HepG2 (cell line): Measurements from ENCODE around the gene CST3. TPM values are rescaled to one million over a fixed set of nuclear protein-coding genes. Genes with fewer than 3 reads are reported as not detected.

Experiments
- ATAC-seq: fragments of 200-7000 bp; cut with Tn5 transposase; 3 replicates; pipeline ENCODE4 v1.9.1; 2020; ENCODE audit warnings: mild to moderate bottlenecking, moderate library complexity
- BruUV-seq: library from RNA; stranded (reverse); fragments of 400-500 nt; replicated peaks from 2 replicates; lab custom pipeline; 2021; lab: Mats Ljungman, UMichigan
- CTCF ChIA-PET: fragments of 300-600 bp; formaldehyde crosslinking; extraction: SDS; loops from one replicate; lab custom pipeline; 2021; ENCODE audit warnings: low total read pairs, inconsistent platforms, low intra/inter-chr PET ratio; lab: Yijun Ruan, JAX
- POLR2A ChIA-PET: fragments of 350-600 bp; sonication (Branson Sonifier 250); formaldehyde crosslinking; loops from one replicate; lab custom pipeline; 2020; ENCODE audit warnings: antibody characterized with exemption, inconsistent platforms; lab: Yijun Ruan, JAX
- DNase-seq: peaks from one replicate; pipeline ENCODE4 v3.0.0-alpha.2; 2015; ENCODE audit warnings: low spot score
- FAIRE-seq: peaks from 3 replicates; lab custom pipeline; 2011; peaks lifted over from hg19 to GRCh38; lab: Jason Lieb, UNC
- H2AFZ ChIP-seq: one replicate; pipeline ENCODE4 v1.6.1; 2011; ENCODE audit warnings: low read length, inconsistent platforms
- H3K27ac ChIP-seq: fragments of 300-600 bp; 3 replicates; pipeline ENCODE4 v1.8.0; 2011; ENCODE audit warnings: mixed run types, mild to moderate bottlenecking, mixed read lengths, low read length, inconsistent platforms; ENCODE audit not compliant: insufficient read depth; ENCODE audit errors: extremely low read length
- H3K27me3 ChIP-seq, 2 experiments: fragments of 200-600 bp in 1 of 2; 2 replicates in 1 of 2; 3 replicates in 1 of 2; pipeline versions ENCODE4 v1.6.0 to v1.8.0; 2011; ENCODE audit warnings: low read length in 2 of 2, mild to moderate bottlenecking in 2 of 2, moderate library complexity in 2 of 2, inconsistent platforms in 1 of 2; ENCODE audit not compliant: insufficient read depth in 2 of 2, control insufficient read depth in 1 of 2
- H3K36me3 ChIP-seq, 2 experiments: fragments of 200-600 bp in 1 of 2; replicated peaks in 1 of 2; 2 replicates in 1 of 2; 3 replicates in 1 of 2; pipeline versions ENCODE4 v1.5.1 to v1.8.0; 2011; ENCODE audit warnings: low read length in 2 of 2, inconsistent platforms in 1 of 2; ENCODE audit not compliant: insufficient read depth in 2 of 2, control insufficient read depth in 1 of 2
- H3K4me1 ChIP-seq: 2 replicates; pipeline ENCODE4 v1.5.1; 2012; ENCODE audit warnings: low read length, inconsistent platforms; ENCODE audit not compliant: insufficient read depth
- H3K4me2 ChIP-seq: 2 replicates; pipeline ENCODE4 v1.6.0; 2011; ENCODE audit warnings: low read depth, low read length, inconsistent platforms
- H3K4me3 ChIP-seq, 3 experiments: fragments of 200-600 bp in 1 of 3; sonication (generic), shearing (Covaris generic) in 1 of 3; replicated peaks in 1 of 3; 2 replicates each; pipeline ENCODE4 v1.5.1; 2011 to 2016; ENCODE audit warnings: low read length in 3 of 3, inconsistent platforms in 2 of 3, low read depth in 2 of 3, mild to moderate bottlenecking in 2 of 3, control low read depth in 1 of 3, mixed read lengths in 1 of 3; ENCODE audit not compliant: insufficient read depth in 1 of 3
- H3K79me2 ChIP-seq: one replicate; pipeline ENCODE4 v1.6.1; 2011; ENCODE audit warnings: low read length, inconsistent platforms; ENCODE audit not compliant: insufficient read depth
- H3K9ac ChIP-seq: 2 replicates; pipeline ENCODE4 v1.6.0; 2011; ENCODE audit warnings: mild to moderate bottlenecking, low read depth, low read length, inconsistent platforms; ENCODE audit not compliant: insufficient read depth
- H3K9me3 ChIP-seq: 2 replicates; pipeline ENCODE4 v1.5.1; 2012; ENCODE audit warnings: mild to moderate bottlenecking, low read length
- H4K20me1 ChIP-seq: 2 replicates; pipeline ENCODE4 v1.6.0; 2011; ENCODE audit warnings: inconsistent platforms, mild to moderate bottlenecking, low read length, moderate library complexity; ENCODE audit not compliant: insufficient read depth
- EP300 ChIP-seq, 3 experiments: sonication (generic) in 1 of 3; formaldehyde crosslinking in 1 of 3; IDR thresholded peaks; 2 replicates each; pipeline versions ENCODE4 v1.5.1 to v1.6.1; 2011 to 2020; ENCODE audit warnings: low read depth in 2 of 3, low read length in 2 of 3, borderline replicate concordance in 1 of 3, improper control_type of control experiment in 1 of 3, mild to moderate bottlenecking in 1 of 3, missing genetic modification reagents in 1 of 3, moderate library complexity in 1 of 3
- RORA ChIP-seq: sonication (generic); formaldehyde crosslinking; IDR thresholded peaks from 2 replicates; pipeline ENCODE4 v1.5.0; 2020; ENCODE audit warnings: mild to moderate bottlenecking, missing genetic modification reagents, moderate library complexity
- ZBTB3 ChIP-seq: sonication (generic); formaldehyde crosslinking; IDR thresholded peaks from 2 replicates; pipeline ENCODE4 v1.4.0; 2020; ENCODE audit warnings: low read depth, mild to moderate bottlenecking, moderate library complexity, missing genetic modification reagents, borderline replicate concordance
- ZNF234 ChIP-seq: sonication (generic); formaldehyde crosslinking; conservative IDR thresholded peaks from 2 replicates; pipeline ENCODE4 v1.5.1; 2020; ENCODE audit warnings: mild to moderate bottlenecking, missing genetic modification reagents
- in situ Hi-C: cut with HindIII; loops from 2 replicates; pipeline ENCODE4 v1.10.0; 2017; ENCODE audit warnings: low pct_unique_long_range_greater_than_20kb; ENCODE audit not compliant: extremely low pct_ligation_motif_present
- intact Hi-C: fragments of 100-400 bp; cut with micrococcal nuclease; formaldehyde crosslinking; loops from one replicate; pipeline ENCODE4 v1.10.0; 2022; ENCODE audit not compliant: unreplicated experiment
- polyA plus RNA-seq, 8 experiments: library from polyadenylated mRNA; depleted of rRNA in 3 of 8; stranded (reverse) in 7 of 8; unstranded in 1 of 8; fragments of >200 nt; fragmentation: Illumina TruSeq in 4 of 8; extraction: Trizol in 4 of 8; gene quantifications; 2 replicates each; pipeline versions ENCODE4 v1.2.1 to v1.2.3, GENCODE V29; 2011 to 2016; ENCODE audit warnings: low read depth in 4 of 8, missing spikeins in 1 of 8, mixed read lengths in 1 of 8; ENCODE audit not compliant: insufficient read depth in 1 of 8
- total RNA-seq, 5 experiments: library from RNA; depleted of rRNA; stranded (reverse); fragments of >200 nt; fragmentation: Illumina TruSeq; extraction: Trizol; gene quantifications; 2 replicates each; pipeline ENCODE4 v1.2.3, GENCODE V29; 2016; ENCODE audit warnings: low read depth in 1 of 5
- TF ChIP-seq, protein P1 (sequence below), 2 experiments: fragments of 450-650 bp in 1 of 2; sonication (generic) in 1 of 2; formaldehyde crosslinking in 1 of 2; IDR thresholded peaks; 2 replicates each; pipeline versions ENCODE4 v1.6.1 to v1.8.0; 2016 to 2022; ENCODE audit warnings: antibody characterized with exemption in 1 of 2, mild to moderate bottlenecking in 1 of 2, missing genetic modification reagents in 1 of 2

CST3 gene
- total and polyA plus RNA-seq, 2 of the 13 experiments (the other 11 are each of a cell fraction or from before 2014, with no cell fraction given), result 690 to 1,005 TPM

DNA sequence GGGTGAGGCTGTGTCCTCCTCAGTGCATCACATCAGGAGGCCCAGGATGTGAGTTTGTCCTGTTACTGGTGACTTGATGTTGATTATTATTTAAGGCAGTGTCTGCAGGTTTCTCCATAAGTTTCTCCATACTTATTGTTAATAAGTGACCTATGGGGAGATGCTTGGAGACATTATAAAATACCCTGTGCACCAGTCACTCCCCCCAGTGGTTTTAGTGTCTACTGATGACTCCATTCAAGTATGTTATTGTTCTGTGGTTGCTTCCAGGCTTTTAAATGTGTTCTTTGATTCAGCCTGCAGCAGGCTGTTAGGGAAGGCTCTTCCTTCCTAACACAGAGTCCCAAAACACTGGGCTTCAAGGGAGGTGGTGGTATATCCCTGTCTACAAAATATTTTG is 14.6 kb upstream of the CST3 start:
- Histone ChIP-seq H3K27me3 (no peaks in the 10 kb centered on the region), H4K20me1 (no peaks in the 10 kb centered on the region), H3K4me3 (no peak overlapping the region), H3K79me2 (no peaks in the 10 kb centered on the region), H3K4me1 (peaks cover 72% of the 10 kb centered on the region), H3K4me2 (no peak overlapping the region), H3K9me3 (no peaks in the 10 kb centered on the region)
- POLR2A ChIA-PET, result interaction anchor here (1.2 to 1.9 kb wide), 3 partner anchors 12 to 24 kb away, joined by 3 to 11 read pairs (median 5); partner anchors contain the start of gene CST3
- FAIRE-seq, result no peak
- CTCF ChIA-PET, result no interaction called here
- DNase-seq, result no peak
- no peak for ATAC-seq
- no peak for TF ChIP-seq RORA (CRISPR knock-in tag)
- TF ChIP-seq, protein P1, sequence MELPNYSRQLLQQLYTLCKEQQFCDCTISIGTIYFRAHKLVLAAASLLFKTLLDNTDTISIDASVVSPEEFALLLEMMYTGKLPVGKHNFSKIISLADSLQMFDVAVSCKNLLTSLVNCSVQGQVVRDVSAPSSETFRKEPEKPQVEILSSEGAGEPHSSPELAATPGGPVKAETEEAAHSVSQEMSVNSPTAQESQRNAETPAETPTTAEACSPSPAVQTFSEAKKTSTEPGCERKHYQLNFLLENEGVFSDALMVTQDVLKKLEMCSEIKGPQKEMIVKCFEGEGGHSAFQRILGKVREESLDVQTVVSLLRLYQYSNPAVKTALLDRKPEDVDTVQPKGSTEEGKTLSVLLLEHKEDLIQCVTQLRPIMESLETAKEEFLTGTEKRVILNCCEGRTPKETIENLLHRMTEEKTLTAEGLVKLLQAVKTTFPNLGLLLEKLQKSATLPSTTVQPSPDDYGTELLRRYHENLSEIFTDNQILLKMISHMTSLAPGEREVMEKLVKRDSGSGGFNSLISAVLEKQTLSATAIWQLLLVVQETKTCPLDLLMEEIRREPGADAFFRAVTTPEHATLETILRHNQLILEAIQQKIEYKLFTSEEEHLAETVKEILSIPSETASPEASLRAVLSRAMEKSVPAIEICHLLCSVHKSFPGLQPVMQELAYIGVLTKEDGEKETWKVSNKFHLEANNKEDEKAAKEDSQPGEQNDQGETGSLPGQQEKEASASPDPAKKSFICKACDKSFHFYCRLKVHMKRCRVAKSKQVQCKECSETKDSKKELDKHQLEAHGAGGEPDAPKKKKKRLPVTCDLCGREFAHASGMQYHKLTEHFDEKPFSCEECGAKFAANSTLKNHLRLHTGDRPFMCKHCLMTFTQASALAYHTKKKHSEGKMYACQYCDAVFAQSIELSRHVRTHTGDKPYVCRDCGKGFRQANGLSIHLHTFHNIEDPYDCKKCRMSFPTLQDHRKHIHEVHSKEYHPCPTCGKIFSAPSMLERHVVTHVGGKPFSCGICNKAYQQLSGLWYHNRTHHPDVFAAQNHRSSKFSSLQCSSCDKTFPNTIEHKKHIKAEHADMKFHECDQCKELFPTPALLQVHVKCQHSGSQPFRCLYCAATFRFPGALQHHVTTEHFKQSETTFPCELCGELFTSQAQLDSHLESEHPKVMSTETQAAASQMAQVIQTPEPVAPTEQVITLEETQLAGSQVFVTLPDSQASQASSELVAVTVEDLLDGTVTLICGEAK (IDR thresholded peaks at IDR 0.05), result no peak
- TF ChIP-seq, protein P1 (CRISPR knock-in tag; IDR thresholded peaks at IDR 0.05), result no peak
- peak in 1 of 2 experiments; percentile 10; a peak in 1 of 4 replicates for TF ChIP-seq EP300 (IDR thresholded peaks at IDR 0.05; ENCODE audit: low read depth in 2 of 2, low read length in 2 of 2)
- TF ChIP-seq EP300 (CRISPR knock-in tag; IDR thresholded peaks at IDR 0.05; ENCODE audit: borderline replicate concordance), result no peak
- no peak for TF ChIP-seq ZBTB3
- no peak for TF ChIP-seq ZNF234 (CRISPR knock-in tag)
- TF ChIP-seq, all 625 proteins: peak for 1
- Histone ChIP-seq H3K27ac (no peak overlapping the region), H3K36me3 (no peaks in the 10 kb centered on the region), H3K9ac (no peak overlapping the region), H2AFZ (no peak overlapping the region)
- no TSS peak for BruUV-seq
- intact Hi-C loops, result no loop called here
- in situ Hi-C loops, result no loop called here
